ENCODE data around the gene NTRK2. TPM values are rescaled to one million over a fixed set of nuclear protein-coding genes. Genes with fewer than 3 reads are reported as not detected.

NTRK2 gene
- total RNA-seq, 1 experiment from 2014 or later = 0.06 TPM

DNA sequence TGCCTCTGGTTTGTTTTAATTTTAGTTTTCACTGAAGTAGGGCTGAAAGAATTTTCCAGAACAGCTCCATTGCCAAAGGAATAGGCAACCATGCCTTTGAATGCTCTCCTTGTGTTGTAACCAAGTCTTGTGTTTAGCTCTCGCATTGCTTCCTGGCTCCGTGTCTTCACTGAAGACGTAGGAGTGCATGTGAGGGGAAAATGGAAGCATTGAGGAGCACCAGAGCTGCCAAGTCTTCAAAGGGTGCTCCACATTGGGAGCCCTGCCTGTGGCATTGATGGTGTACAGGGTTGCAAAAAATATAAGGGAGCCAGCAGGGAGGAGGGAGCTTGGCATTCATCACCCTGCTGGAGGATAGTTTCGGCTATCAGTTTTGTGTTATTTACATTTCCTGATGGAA, 86.6 kb downstream of the NTRK2 start:
- TF ChIP-seq EZH2 (IDR thresholded peaks at IDR 0.05; ENCODE audit: borderline replicate concordance, low read depth, low read length, poor library complexity, severe bottlenecking) = no peak
- TF ChIP-seq, protein P1, sequence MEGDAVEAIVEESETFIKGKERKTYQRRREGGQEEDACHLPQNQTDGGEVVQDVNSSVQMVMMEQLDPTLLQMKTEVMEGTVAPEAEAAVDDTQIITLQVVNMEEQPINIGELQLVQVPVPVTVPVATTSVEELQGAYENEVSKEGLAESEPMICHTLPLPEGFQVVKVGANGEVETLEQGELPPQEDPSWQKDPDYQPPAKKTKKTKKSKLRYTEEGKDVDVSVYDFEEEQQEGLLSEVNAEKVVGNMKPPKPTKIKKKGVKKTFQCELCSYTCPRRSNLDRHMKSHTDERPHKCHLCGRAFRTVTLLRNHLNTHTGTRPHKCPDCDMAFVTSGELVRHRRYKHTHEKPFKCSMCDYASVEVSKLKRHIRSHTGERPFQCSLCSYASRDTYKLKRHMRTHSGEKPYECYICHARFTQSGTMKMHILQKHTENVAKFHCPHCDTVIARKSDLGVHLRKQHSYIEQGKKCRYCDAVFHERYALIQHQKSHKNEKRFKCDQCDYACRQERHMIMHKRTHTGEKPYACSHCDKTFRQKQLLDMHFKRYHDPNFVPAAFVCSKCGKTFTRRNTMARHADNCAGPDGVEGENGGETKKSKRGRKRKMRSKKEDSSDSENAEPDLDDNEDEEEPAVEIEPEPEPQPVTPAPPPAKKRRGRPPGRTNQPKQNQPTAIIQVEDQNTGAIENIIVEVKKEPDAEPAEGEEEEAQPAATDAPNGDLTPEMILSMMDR (conservative IDR thresholded peaks at IDR 0.05; ENCODE audit: low read depth, low read length) = no peak
- POLR2A ChIA-PET (ENCODE audit: low non-redundant PET) = no interaction called here
- BruUV-seq (replicated peaks) = no TSS peak
- H3K27me3 ChIP-seq (replicated peaks; ENCODE audit: insufficient read depth, low read depth, low read length, poor library complexity) = no peaks in the 10 kb centered on the region
- CTCF ChIA-PET = no interaction called here
- no peaks in the 10 kb centered on the region for H3K36me3 ChIP-seq (ENCODE audit: insufficient read depth, low read length, poor library complexity, severe bottlenecking)
- no peak overlapping the region for H3K4me3 ChIP-seq (ENCODE audit: low read depth, low read length, poor library complexity, severe bottlenecking)
- H3K27ac ChIP-seq (ENCODE audit: low read depth, low read length, poor library complexity, severe bottlenecking) = no peak overlapping the region
- no peak for DNase-seq (ENCODE audit: low spot score)
- no peaks in the 10 kb centered on the region for H3K4me1 ChIP-seq (ENCODE audit: insufficient read depth, low read length, poor library complexity, severe bottlenecking)
- no peaks in the 10 kb centered on the region for H3K9me3 ChIP-seq (ENCODE audit: low read depth, low read length, poor library complexity, severe bottlenecking)
- intact Hi-C loops (cut with micrococcal nuclease; ENCODE audit: unreplicated experiment) = no loop called here

DNA sequence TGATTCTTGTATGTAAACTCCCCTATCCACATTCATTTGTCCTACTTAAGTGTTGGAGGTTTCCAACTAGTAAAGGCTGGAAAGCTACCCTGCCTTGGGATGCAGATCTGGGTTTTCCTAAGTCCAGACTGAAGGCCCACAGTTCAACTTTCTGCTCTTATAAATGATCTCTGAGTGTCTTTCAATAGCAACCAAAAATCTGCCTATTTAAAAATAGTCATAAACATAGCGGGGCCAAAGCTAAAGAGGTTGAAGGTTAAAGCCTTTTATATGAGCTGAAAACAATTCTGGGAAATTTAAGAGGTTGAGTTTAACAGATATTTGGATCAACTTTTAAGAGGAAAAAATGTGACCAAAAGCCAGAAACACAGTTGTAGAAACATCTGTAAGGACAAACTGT, 87.2 kb downstream of the NTRK2 start:
- no peaks in the 10 kb centered on the region for H3K27me3 ChIP-seq (replicated peaks; ENCODE audit: insufficient read depth, low read depth, low read length, poor library complexity)
- no peak overlapping the region for H3K4me3 ChIP-seq (ENCODE audit: low read depth, low read length, poor library complexity, severe bottlenecking)
- H3K4me1 ChIP-seq (ENCODE audit: insufficient read depth, low read length, poor library complexity, severe bottlenecking) = no peaks in the 10 kb centered on the region
- no peaks in the 10 kb centered on the region for H3K36me3 ChIP-seq (ENCODE audit: insufficient read depth, low read length, poor library complexity, severe bottlenecking)
- intact Hi-C loops (cut with micrococcal nuclease; ENCODE audit: unreplicated experiment) = no loop called here
- no peak overlapping the region for H3K27ac ChIP-seq (ENCODE audit: low read depth, low read length, poor library complexity, severe bottlenecking)
- POLR2A ChIA-PET (ENCODE audit: low non-redundant PET) = no interaction called here
- TF ChIP-seq EZH2 (IDR thresholded peaks at IDR 0.05; ENCODE audit: borderline replicate concordance, low read depth, low read length, poor library complexity, severe bottlenecking) = no peak
- TF ChIP-seq, protein P1 (conservative IDR thresholded peaks at IDR 0.05; ENCODE audit: low read depth, low read length) = no peak
- H3K9me3 ChIP-seq (ENCODE audit: low read depth, low read length, poor library complexity, severe bottlenecking) = no peaks in the 10 kb centered on the region
- no TSS peak for BruUV-seq (replicated peaks)
- CTCF ChIA-PET = interaction anchor here (0.5 kb wide), 1 partner anchor 9 kb away, joined by 8 read pairs; no protein-coding TSS in a partner anchor
- no peak for DNase-seq (ENCODE audit: low spot score)

DNA sequence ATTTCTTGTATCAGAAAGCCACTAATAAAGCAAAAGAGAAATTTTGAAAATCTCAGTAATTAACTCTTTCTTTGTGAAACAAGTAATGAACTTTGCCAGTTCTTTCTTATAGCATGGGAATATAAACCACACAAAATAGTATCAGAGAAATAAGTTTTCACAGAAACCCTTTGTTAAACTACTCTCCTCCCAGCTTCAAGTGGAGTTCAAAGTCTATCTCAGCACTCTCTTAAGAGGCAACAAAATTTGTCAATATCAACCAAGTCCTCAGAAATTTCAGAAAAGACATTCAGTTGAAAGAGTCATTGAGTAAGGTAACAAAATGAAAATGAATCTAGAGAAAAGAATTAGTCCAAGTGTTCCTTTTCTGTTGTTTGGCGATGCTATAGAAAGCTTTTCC, 89.3 kb downstream of the NTRK2 start:
- TF ChIP-seq EZH2 (IDR thresholded peaks at IDR 0.05; ENCODE audit: borderline replicate concordance, low read depth, low read length, poor library complexity, severe bottlenecking) = no peak
- TF ChIP-seq, protein P1 (conservative IDR thresholded peaks at IDR 0.05; ENCODE audit: low read depth, low read length) = no peak
- no peak for DNase-seq (ENCODE audit: low spot score)
- POLR2A ChIA-PET (ENCODE audit: low non-redundant PET) = no interaction called here
- Histone ChIP-seq H3K36me3 (ENCODE audit: insufficient read depth, low read length, poor library complexity, severe bottlenecking) (no peaks in the 10 kb centered on the region), H3K27me3 (replicated peaks; ENCODE audit: insufficient read depth, low read depth, low read length, poor library complexity) (no peaks in the 10 kb centered on the region), H3K9me3 (ENCODE audit: low read depth, low read length, poor library complexity, severe bottlenecking) (no peaks in the 10 kb centered on the region), H3K27ac (ENCODE audit: low read depth, low read length, poor library complexity, severe bottlenecking) (no peak overlapping the region), H3K4me1 (ENCODE audit: insufficient read depth, low read length, poor library complexity, severe bottlenecking) (no peaks in the 10 kb centered on the region), H3K4me3 (ENCODE audit: low read depth, low read length, poor library complexity, severe bottlenecking) (no peak overlapping the region)
- no TSS peak for BruUV-seq (replicated peaks)
- intact Hi-C loops (cut with micrococcal nuclease; ENCODE audit: unreplicated experiment) = no loop called here
- CTCF ChIA-PET = no interaction called here

All from A673 (cell line).